Body of pancreas (tissue), 4 donors: ENCODE measurements around the gene PGLYRP4. TPM values are rescaled to one million over a fixed set of nuclear protein-coding genes. Genes with fewer than 3 reads are reported as not detected.

Source experiments
- ATAC-seq: fragments of 150-250 bp; one replicate; pipeline ENCODE4 v1.9.1; 2016
- DNase-seq, 4 donors: peaks; one replicate each; pipeline ENCODE4 v3.0.0-alpha.2; 2019
- H3K27ac ChIP-seq, 4 donors: fragments of 200-600 bp; sonication (generic); 1 replicate in 3 of 4; 2 replicates in 1 of 4; pipeline versions ENCODE4 v1.5.1 to v1.6.1; 2016 to 2019; ENCODE audit warnings: mild to moderate bottlenecking in 1 of 4, mixed read lengths in 1 of 4, moderate library complexity in 1 of 4
- H3K27me3 ChIP-seq, 2 donors: fragments of 200-600 bp; sonication (generic); one replicate each; pipeline ENCODE4 v1.6.0; 2016; ENCODE audit warnings: mild to moderate bottlenecking in 1 of 2
- H3K36me3 ChIP-seq, 2 donors: fragments of 200-600 bp; sonication (generic); replicated peaks in 1 of 2; 2 replicates each; pipeline ENCODE4 v1.5.1; 2016; ENCODE audit warnings: low read depth in 2 of 2; ENCODE audit not compliant: insufficient read depth in 1 of 2
- H3K4me1 ChIP-seq: fragments of 200-600 bp; sonication (generic); one replicate; pipeline ENCODE4 v1.6.0; 2016
- H3K4me3 ChIP-seq, 2 donors: fragments of 200-600 bp; sonication (generic); 1 replicate in 1 of 2; 2 replicates in 1 of 2; pipeline ENCODE4 v1.5.1; 2016 to 2019
- H3K9me3 ChIP-seq, 3 donors: fragments of 200-600 bp; sonication (generic); 1 replicate in 2 of 3; 2 replicates in 1 of 3; pipeline ENCODE4 v1.5.1; 2016
- CTCF ChIP-seq, 7 experiments: fragments of 450-650 bp in 4 of 7; fragments of 200-600 bp in 3 of 7; sonication (generic) in 3 of 7; IDR thresholded peaks; one replicate each; pipeline ENCODE4 v1.5.1; 2016 to 2019; ENCODE audit warnings: antibody characterized with exemption in 7 of 7
- POLR2A ChIP-seq, 3 donors: fragments of 450-650 bp; IDR thresholded peaks; one replicate each; pipeline ENCODE4 v1.6.1; 2016; ENCODE audit warnings: antibody characterized with exemption in 3 of 3, mild to moderate bottlenecking in 2 of 3
- WGBS, 2 donors: methylation state at CpG; one replicate each; pipeline ENCODE4 v1.1.5; 2017; 5-methylcytosine and 5-hydroxymethylcytosine counted together
- intact Hi-C: fragments of 100-400 bp; cut with DNase I; formaldehyde crosslinking; loops from one replicate; pipeline ENCODE4 v1.15.1; 2023
- total RNA-seq, 2 donors: library from RNA; depleted of rRNA; stranded (reverse); fragments of >200 nt; gene quantifications; one replicate each; pipeline ENCODE4 v1.1.0, GENCODE V29; 2016

PGLYRP4 gene
- total RNA-seq = not detected

GRCh38 chr1:153348511-153349362 lies at the start of gene PGLYRP4:
TSS of gene PGLYRP4 (minus strand) at chr1:153348841. CDS start at chr1:153347932, 909 bp downstream.
- Histone ChIP-seq H3K4me3 (no peak within 1 kb of the TSS), H3K4me1 (peaks cover 11% of the 10 kb centered on the region), H3K9me3 (no peaks in the 10 kb centered on the region), H3K27ac (no peak within 1 kb of the TSS), H3K27me3 (peaks cover 0 to 3% of the 10 kb centered on the region in 2 donors), H3K36me3 (no peaks in the 10 kb centered on the region)
- intact Hi-C loops = no loop called here
- 38 to 42% methylated on average over 10 of the region's 10 CpGs for WGBS, 2 donors
- TF ChIP-seq POLR2A (IDR thresholded peaks at IDR 0.05) (no peak), CTCF (IDR thresholded peaks at IDR 0.05) (no peak)
- no peak for DNase-seq
- ATAC-seq = no peak

GRCh38 chr1:153397924-153398651 lies 49.4 kb upstream of the PGLYRP4 start:
- H3K9me3 ChIP-seq = no peaks in the 10 kb centered on the region
- WGBS, 2 donors = 63 to 73% methylated on average over 5 to 6 of the region's 6 CpGs
- no peak overlapping the region for H3K4me3 ChIP-seq
- no peaks in the 10 kb centered on the region for H3K27me3 ChIP-seq
- no peak for ATAC-seq
- H3K36me3 ChIP-seq = no peaks in the 10 kb centered on the region
- intact Hi-C loops = no loop called here
- no peak for DNase-seq
- TF ChIP-seq CTCF (IDR thresholded peaks at IDR 0.05) (no peak), POLR2A (IDR thresholded peaks at IDR 0.05) (no peak)
- no peaks in the 10 kb centered on the region for H3K4me1 ChIP-seq
- no peak overlapping the region for H3K27ac ChIP-seq

GRCh38 chr1:153397051-153397923 lies 48.6 kb upstream of the PGLYRP4 start:
- Histone ChIP-seq H3K27me3 (no peaks in the 10 kb centered on the region), H3K9me3 (no peaks in the 10 kb centered on the region), H3K36me3 (no peaks in the 10 kb centered on the region), H3K27ac (no peak overlapping the region), H3K4me3 (no peak overlapping the region), H3K4me1 (no peaks in the 10 kb centered on the region)
- 63 to 69% methylated on average over 14 to 19 of the region's 19 CpGs for WGBS, 2 donors
- ATAC-seq (no peak), DNase-seq (no peak)
- intact Hi-C loops = no loop called here
- no peak for TF ChIP-seq CTCF (IDR thresholded peaks at IDR 0.05)
- TF ChIP-seq POLR2A (IDR thresholded peaks at IDR 0.05) = no peak

GRCh38 chr1:153396461-153396860 lies 47.8 kb upstream of the PGLYRP4 start:
- no peak for TF ChIP-seq POLR2A (IDR thresholded peaks at IDR 0.05)
- no peak for TF ChIP-seq CTCF (IDR thresholded peaks at IDR 0.05)
- Histone ChIP-seq H3K4me1 (no peaks in the 10 kb centered on the region), H3K36me3 (no peaks in the 10 kb centered on the region), H3K27ac (no peak overlapping the region), H3K4me3 (no peak overlapping the region), H3K9me3 (no peaks in the 10 kb centered on the region), H3K27me3 (no peaks in the 10 kb centered on the region)
- DNase-seq (no peak), ATAC-seq (no peak)
- WGBS, 2 donors = 62 to 67% methylated on average over 5 to 6 of the region's 6 CpGs
- intact Hi-C loops = no loop called here
